Uterus (tissue), 4 donors: ENCODE results near the gene VANGL1. TPM values are rescaled to one million over a fixed set of nuclear protein-coding genes. Genes with fewer than 3 reads are reported as not detected.
A peak's percentile ranks its signal among the peaks of the same experiment; 100 is the strongest.

Experiments used
- DNase-seq, 2 donors: peaks; one replicate each; pipeline ENCODE4 v3.0.0-alpha.2; 2019 to 2020
- H3K27ac ChIP-seq, 2 donors: fragments of 200-600 bp; sonication (generic); 1 replicate in 1 of 2; 2 replicates in 1 of 2; pipeline ENCODE4 v1.5.1; 2016 to 2018
- H3K27me3 ChIP-seq, 2 donors: fragments of 200-600 bp; sonication (generic); one replicate each; pipeline ENCODE4 v1.5.1; 2018 to 2019; ENCODE audit warnings: control low read depth in 1 of 2
- H3K36me3 ChIP-seq, 2 donors: fragments of 200-600 bp; sonication (generic); one replicate each; pipeline ENCODE4 v1.5.1; 2019; ENCODE audit warnings: control low read depth in 1 of 2
- H3K4me1 ChIP-seq, 2 donors: fragments of 200-600 bp; sonication (generic); one replicate each; pipeline ENCODE4 v1.5.1; 2018 to 2019; ENCODE audit warnings: control low read depth in 1 of 2
- H3K4me3 ChIP-seq, 2 donors: fragments of 200-600 bp; sonication (generic); 1 replicate in 1 of 2; 2 replicates in 1 of 2; pipeline ENCODE4 v1.5.1; 2018 to 2019; ENCODE audit warnings: mild to moderate bottlenecking in 1 of 2
- H3K9me3 ChIP-seq, 2 donors: fragments of 200-600 bp; sonication (generic); one replicate each; pipeline ENCODE4 v1.5.1; 2019; ENCODE audit warnings: control low read depth in 1 of 2
- CTCF ChIP-seq, 4 experiments: fragments of 200-600 bp in 2 of 4; fragments of 450-650 bp in 2 of 4; sonication (generic) in 2 of 4; IDR thresholded peaks; one replicate each; pipeline ENCODE4 v1.5.1; 2016 to 2019; ENCODE audit warnings: antibody characterized with exemption in 4 of 4, mild to moderate bottlenecking in 2 of 4, moderate library complexity in 1 of 4
- POLR2A ChIP-seq, 2 donors: fragments of 450-650 bp; IDR thresholded peaks; one replicate each; pipeline ENCODE4 v1.6.1; 2016; ENCODE audit warnings: antibody characterized with exemption in 2 of 2, mild to moderate bottlenecking in 1 of 2, moderate library complexity in 1 of 2
- intact Hi-C: fragments of 100-400 bp; cut with DNase I; formaldehyde crosslinking; loops from one replicate; pipeline ENCODE4 v1.15.1; 2023; ENCODE audit warnings: low total_unique reads
- total RNA-seq, 4 donors: library from RNA; depleted of rRNA in 3 of 4; stranded (reverse); fragments of >200 nt in 3 of 4; gene quantifications; one replicate each; pipeline versions ENCODE4 v1.1.0 to v1.2.4, GENCODE V29; 2014 to 2023
- donor health status: DM: yes; HTN: yes; CAD: no.

The VANGL1 gene
- total RNA-seq, 4 donors from 2014 or later = 2.8 to 22.3 (median 11.9) TPM

GRCh38 chr1:115643666-115644065 is 1.9 kb downstream of the VANGL1 start:
- Histone ChIP-seq H3K4me1 (peaks cover 0 to 4% of the 10 kb centered on the region in 2 donors), H3K4me3 (no peak overlapping the region), H3K9me3 (no peaks in the 10 kb centered on the region), H3K27ac (peak overlapping the region in 1 of 2 donors; percentile 76), H3K36me3 (no peaks in the 10 kb centered on the region), H3K27me3 (no peaks in the 10 kb centered on the region)
- intact Hi-C loops = no loop called here
- TF ChIP-seq CTCF (IDR thresholded peaks at IDR 0.05) (no peak), POLR2A (IDR thresholded peaks at IDR 0.05) (no peak)
- DNase-seq = no peak

- peaks cover 0 to 4% of the 10 kb centered on the region in 2 donors for H3K4me1 ChIP-seq
- intact Hi-C loops = no loop called here
Measured at GRCh38 chr1:115644109-115644508, 2.3 kb downstream of the VANGL1 start.

GRCh38 chr1:115647047-115647446 is 5.3 kb downstream of the VANGL1 start:
- no peak overlapping the region for H3K4me3 ChIP-seq
- intact Hi-C loops = no loop called here
- H3K9me3 ChIP-seq = no peaks in the 10 kb centered on the region
- DNase-seq = no peak
- TF ChIP-seq CTCF (IDR thresholded peaks at IDR 0.05) = no peak
- TF ChIP-seq POLR2A (IDR thresholded peaks at IDR 0.05) = no peak
- H3K4me1 ChIP-seq = peaks cover 0 to 4% of the 10 kb centered on the region in 2 donors
- H3K27me3 ChIP-seq = no peaks in the 10 kb centered on the region
- no peak overlapping the region for H3K27ac ChIP-seq
- no peaks in the 10 kb centered on the region for H3K36me3 ChIP-seq

More at GRCh38 chr1:115644109-115644508, 2.3 kb downstream of the VANGL1 start:
- H3K36me3 ChIP-seq = no peaks in the 10 kb centered on the region
- DNase-seq = no peak
- H3K4me3 ChIP-seq = no peak overlapping the region
- no peak overlapping the region for H3K27ac ChIP-seq
- no peak for TF ChIP-seq CTCF (IDR thresholded peaks at IDR 0.05)
- no peak for TF ChIP-seq POLR2A (IDR thresholded peaks at IDR 0.05)
- H3K27me3 ChIP-seq = no peaks in the 10 kb centered on the region
- no peaks in the 10 kb centered on the region for H3K9me3 ChIP-seq

- Histone ChIP-seq H3K27me3 (no peaks in the 10 kb centered on the region), H3K4me1 (peaks cover 0 to 4% of the 10 kb centered on the region in 2 donors), H3K27ac (no peak overlapping the region), H3K36me3 (no peaks in the 10 kb centered on the region), H3K9me3 (no peaks in the 10 kb centered on the region), H3K4me3 (no peak overlapping the region)
- DNase-seq = no peak
- TF ChIP-seq CTCF (IDR thresholded peaks at IDR 0.05) (no peak), POLR2A (IDR thresholded peaks at IDR 0.05) (no peak)
- intact Hi-C loops = no loop called here
Measured at GRCh38 chr1:115647507-115647906, 5.7 kb downstream of the VANGL1 start.

- intact Hi-C loops = no loop called here
Measured at GRCh38 chr1:115647919-115648650, 6.3 kb downstream of the VANGL1 start.

More at GRCh38 chr1:115647919-115648650, 6.3 kb downstream of the VANGL1 start:
- Histone ChIP-seq H3K4me1 (peaks cover 0 to under 1% of the 10 kb centered on the region in 2 donors), H3K36me3 (no peaks in the 10 kb centered on the region), H3K9me3 (no peaks in the 10 kb centered on the region), H3K27me3 (no peaks in the 10 kb centered on the region), H3K27ac (no peak overlapping the region), H3K4me3 (no peak overlapping the region)
- no peak for DNase-seq
- TF ChIP-seq CTCF (IDR thresholded peaks at IDR 0.05) (no peak), POLR2A (IDR thresholded peaks at IDR 0.05) (no peak)
